GM04504 (cell line): ENCODE results near the gene GPR32.
"Not testable (repeated sequence)": the region's sequence is repeated elsewhere in the genome, so short reads cannot be mapped to it uniquely, and the experiment has no call there.

Experiments used
- DNase-seq: peaks from one replicate; pipeline ENCODE4 v3.0.0-alpha.2; 2012; ENCODE audit warnings: low read depth

GPR32 gene

GRCh38 chr19:50783848-50784152 lies 13.5 kb downstream of the GPR32 start:
- DNase-seq, result not testable (repeated sequence)

GRCh38 chr19:50784710-50785109 lies 14.4 kb downstream of the GPR32 start:
- DNase-seq, result no peak

DNA sequence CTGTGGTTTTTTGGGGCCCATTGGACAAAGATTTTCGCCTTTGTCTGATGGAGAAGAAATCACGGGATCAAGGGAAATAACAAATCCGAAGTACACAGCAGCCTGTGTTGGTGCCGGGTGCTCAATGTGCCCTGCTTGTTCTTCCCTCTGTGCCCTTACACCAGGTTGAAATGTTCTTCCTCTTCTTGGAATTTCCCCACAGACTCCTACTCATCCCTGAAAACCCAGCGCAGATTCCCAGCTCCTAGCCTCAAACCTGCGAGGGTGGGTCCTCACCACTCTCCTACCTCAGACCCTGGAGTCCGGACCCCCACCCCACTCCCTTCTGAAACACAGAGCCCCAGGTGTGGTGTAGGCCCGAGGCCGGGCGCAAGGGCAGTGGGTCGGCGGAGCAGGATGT lies 15.1 kb downstream of the GPR32 start:
- DNase-seq, result no peak

GRCh38 chr19:50790396-50790795 lies 20.1 kb downstream of the GPR32 start, which contains the start of gene ACP4:
ACP4 (plus strand) TSS chr19:50790415; CDS start chr19:50790415, 0 bp downstream.
- DNase-seq, result no peak

DNA sequence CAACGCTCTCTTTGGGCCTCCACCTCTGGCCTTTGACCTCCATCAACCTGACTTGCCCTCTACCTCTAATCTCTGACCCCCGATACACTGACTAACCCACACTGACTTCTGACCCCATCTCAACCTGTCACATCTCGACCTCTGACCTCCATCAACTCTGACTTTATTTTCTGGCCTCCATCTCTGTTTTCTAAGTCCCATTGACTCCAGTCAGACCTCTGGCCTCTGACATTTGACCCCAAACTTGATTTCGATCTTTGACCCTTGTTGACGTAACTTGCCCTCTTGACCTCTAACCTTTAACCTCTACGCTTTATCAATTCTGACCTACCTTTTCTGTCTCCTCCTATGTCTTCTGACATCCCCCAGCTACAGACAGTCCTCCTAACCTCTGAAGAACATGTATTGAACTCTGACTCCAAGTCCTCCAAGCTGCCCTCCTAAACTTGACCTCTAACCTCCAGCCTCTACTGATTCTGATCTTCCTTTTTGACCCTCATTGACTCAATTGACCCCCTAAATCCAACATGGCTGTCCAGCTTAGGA lies 20.7 kb downstream of the GPR32 start:
- no peak for DNase-seq

DNA sequence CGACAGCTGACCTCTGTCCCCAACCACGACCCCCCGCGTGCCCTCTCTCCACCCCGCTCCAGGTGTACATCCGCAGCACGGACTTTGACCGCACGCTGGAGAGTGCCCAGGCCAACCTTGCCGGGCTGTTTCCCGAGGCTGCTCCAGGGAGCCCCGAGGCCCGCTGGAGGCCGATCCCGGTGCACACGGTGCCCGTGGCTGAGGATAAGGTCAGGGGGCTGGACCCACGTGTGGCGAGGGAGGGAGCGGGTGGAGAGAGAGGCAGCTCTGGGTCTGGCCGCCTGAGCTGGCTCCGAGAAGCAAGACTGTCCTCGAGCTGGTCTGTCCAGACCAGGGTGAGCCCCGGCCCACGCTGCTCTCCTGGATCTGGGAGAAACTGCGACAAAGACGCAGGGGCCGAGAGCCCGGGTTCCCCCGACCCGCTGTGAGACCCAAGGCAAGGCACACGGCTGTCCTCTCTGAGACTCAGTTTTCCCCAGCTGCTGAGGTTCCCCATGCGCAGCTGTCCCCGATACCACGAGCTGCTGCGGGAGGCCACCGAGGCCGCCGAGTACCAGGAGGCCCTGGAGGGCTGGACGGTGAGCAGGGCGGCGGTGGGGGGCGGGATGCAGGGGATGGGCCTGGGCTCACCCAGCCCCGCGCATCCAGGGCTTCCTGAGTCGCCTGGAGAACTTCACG lies 21.5 kb downstream of the GPR32 start:
- no peak for DNase-seq

- no peak for DNase-seq
Measured at GRCh38 chr19:50792272-50793250, 22.3 kb downstream of the GPR32 start.

- no peak for DNase-seq
Measured at GRCh38 chr19:50793558-50794065, 23.3 kb downstream of the GPR32 start.

- no peak for DNase-seq
Measured at GRCh38 chr19:50794074-50794875, 24.0 kb downstream of the GPR32 start.

GRCh38 chr19:50794876-50795663 lies 24.8 kb downstream of the GPR32 start:
- no peak for DNase-seq

GRCh38 chr19:50795664-50796073 lies 25.4 kb downstream of the GPR32 start:
- DNase-seq, result no peak

- no peak for DNase-seq
Measured at GRCh38 chr19:50796128-50796633, 25.9 kb downstream of the GPR32 start.

GRCh38 chr19:50796634-50797428 lies 26.6 kb downstream of the GPR32 start:
- no peak for DNase-seq

- DNase-seq, result no peak
Measured at GRCh38 chr19:50797429-50797780, 27.1 kb downstream of the GPR32 start.

GRCh38 chr19:50797781-50798658 lies 27.8 kb downstream of the GPR32 start:
- DNase-seq, result no peak

- DNase-seq, result no peak
Measured at GRCh38 chr19:50798659-50799546, 28.6 kb downstream of the GPR32 start.

DNA sequence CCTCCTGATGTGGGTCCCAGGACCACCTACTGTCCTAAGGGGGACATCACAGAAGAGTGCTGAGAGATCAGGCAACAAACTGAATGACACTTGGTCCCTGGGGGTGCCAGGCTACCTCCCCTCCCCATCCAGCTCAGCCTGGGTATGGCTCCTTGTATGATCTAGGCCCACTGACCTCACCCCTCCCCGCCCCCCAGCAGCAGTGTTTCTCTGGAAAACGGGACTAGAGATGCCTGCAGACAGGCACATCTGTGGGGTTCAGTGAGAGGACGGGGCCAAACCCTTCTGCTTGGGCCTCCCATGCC lies 29.2 kb downstream of the GPR32 start:
- DNase-seq, result no peak

DNA sequence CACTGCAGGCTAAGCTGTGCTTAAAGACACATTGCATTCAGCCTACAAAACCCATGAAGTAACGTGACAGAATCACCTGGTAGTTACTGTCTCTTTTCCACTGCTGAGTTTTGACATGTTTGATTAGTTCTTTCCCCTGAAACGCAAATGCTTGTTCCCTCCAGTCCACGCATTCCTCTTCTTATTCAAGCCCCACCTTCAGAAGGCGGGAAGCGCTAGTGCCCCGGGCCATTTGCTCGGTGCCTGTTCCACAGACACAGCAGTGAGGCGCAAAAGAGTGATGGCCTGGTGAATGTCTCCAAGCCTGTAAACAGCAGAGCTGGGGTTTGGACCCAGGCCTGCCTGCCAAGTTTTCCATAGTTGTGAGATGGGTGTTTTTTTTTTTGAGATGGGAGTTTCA lies 30.8 kb downstream of the GPR32 start:
- no peak for DNase-seq
